ENCODE data around the gene ERBIN. TPM values are rescaled to one million over a fixed set of nuclear protein-coding genes. Genes with fewer than 3 reads are reported as not detected.

The ERBIN gene
- total RNA-seq, 1 donor from 2014 or later = 84.6 TPM

GRCh38 chr5:66100851-66101250 lies 174.5 kb downstream of the ERBIN start:
- no peak for DNase-seq (ENCODE audit: low spot score, unreplicated experiment)
- no peak overlapping the region for H3K27ac Mint-ChIP-seq
- H3K4me1 Mint-ChIP-seq (ENCODE audit: low read depth) = no peaks in the 10 kb centered on the region
- no peaks in the 10 kb centered on the region for H3K27me3 Mint-ChIP-seq
- H3K4me3 Mint-ChIP-seq (ENCODE audit: low read depth) = no peak overlapping the region
- TF ChIP-seq CTCF (IDR thresholded peaks at IDR 0.05; ENCODE audit: unreplicated experiment) = no peak
- H3K36me3 Mint-ChIP-seq (ENCODE audit: insufficient read depth) = peaks cover 39% of the 10 kb centered on the region
- peaks cover 62% of the 10 kb centered on the region for H3K9me3 Mint-ChIP-seq (ENCODE audit: low read depth)

GRCh38 chr5:66113160-66113559 lies 186.8 kb downstream of the ERBIN start:
- Mint-ChIP-seq H3K4me1 (ENCODE audit: low read depth) (no peaks in the 10 kb centered on the region), H3K27me3 (no peaks in the 10 kb centered on the region), H3K36me3 (ENCODE audit: insufficient read depth) (peaks cover 7% of the 10 kb centered on the region), H3K27ac (no peak overlapping the region), H3K9me3 (ENCODE audit: low read depth) (peaks cover 38% of the 10 kb centered on the region), H3K4me3 (ENCODE audit: low read depth) (no peak overlapping the region)
- no peak for DNase-seq (ENCODE audit: low spot score, unreplicated experiment)
- TF ChIP-seq CTCF (IDR thresholded peaks at IDR 0.05; ENCODE audit: unreplicated experiment) = no peak

- Mint-ChIP-seq H3K27ac (no peak overlapping the region), H3K4me3 (ENCODE audit: low read depth) (no peak overlapping the region)
Measured at GRCh38 chr5:66118304-66118703, 191.9 kb downstream of the ERBIN start.

GRCh38 chr5:66122379-66123034 lies 196.1 kb downstream of the ERBIN start:
- Mint-ChIP-seq H3K27me3 (no peaks in the 10 kb centered on the region), H3K36me3 (ENCODE audit: insufficient read depth) (no peaks in the 10 kb centered on the region), H3K4me3 (ENCODE audit: low read depth) (no peak overlapping the region), H3K9me3 (ENCODE audit: low read depth) (no peaks in the 10 kb centered on the region), H3K27ac (no peak overlapping the region), H3K4me1 (ENCODE audit: low read depth) (no peaks in the 10 kb centered on the region)
- no peak for DNase-seq (ENCODE audit: low spot score, unreplicated experiment)
- TF ChIP-seq CTCF (IDR thresholded peaks at IDR 0.05; ENCODE audit: unreplicated experiment) = no peak

More at GRCh38 chr5:66118304-66118703, 191.9 kb downstream of the ERBIN start:
- H3K27me3 Mint-ChIP-seq = no peaks in the 10 kb centered on the region
- TF ChIP-seq CTCF (IDR thresholded peaks at IDR 0.05; ENCODE audit: unreplicated experiment) = no peak
- H3K4me1 Mint-ChIP-seq (ENCODE audit: low read depth) = no peaks in the 10 kb centered on the region
- peaks cover 10% of the 10 kb centered on the region for H3K9me3 Mint-ChIP-seq (ENCODE audit: low read depth)
- DNase-seq (ENCODE audit: low spot score, unreplicated experiment) = no peak
- no peaks in the 10 kb centered on the region for H3K36me3 Mint-ChIP-seq (ENCODE audit: insufficient read depth)

- no peak overlapping the region for H3K27ac Mint-ChIP-seq
- H3K9me3 Mint-ChIP-seq (ENCODE audit: low read depth) = peaks cover 6% of the 10 kb centered on the region
- H3K36me3 Mint-ChIP-seq (ENCODE audit: insufficient read depth) = no peaks in the 10 kb centered on the region
- no peak for TF ChIP-seq CTCF (IDR thresholded peaks at IDR 0.05; ENCODE audit: unreplicated experiment)
- no peaks in the 10 kb centered on the region for H3K4me1 Mint-ChIP-seq (ENCODE audit: low read depth)
- no peaks in the 10 kb centered on the region for H3K27me3 Mint-ChIP-seq
- DNase-seq (ENCODE audit: low spot score, unreplicated experiment) = no peak
- no peak overlapping the region for H3K4me3 Mint-ChIP-seq (ENCODE audit: low read depth)
Measured at GRCh38 chr5:66129144-66129543, 202.8 kb downstream of the ERBIN start.

Measured in progenitor cell of endocrine pancreas (in vitro differentiated cells).